Astrocyte of the spinal cord (primary cell): Measurements from ENCODE around the gene SHROOM2.

Experiments
- DNase-seq: peaks from one replicate; pipeline ENCODE4 v3.0.0; 2011; ENCODE audit warnings: low read depth, low spot score
- H3K4me3 ChIP-seq: 2 replicates; pipeline ENCODE4 v1.5.1; 2011; ENCODE audit warnings: low read depth, mild to moderate bottlenecking, low read length, moderate library complexity
- CTCF ChIP-seq: IDR thresholded peaks from 2 replicates; pipeline ENCODE4 v1.5.1; 2012; ENCODE audit warnings: low read depth, mild to moderate bottlenecking, low read length, inconsistent platforms
- in situ Hi-C: cut with HindIII; loops from 2 replicates; pipeline ENCODE4 v1.10.0; 2017; ENCODE audit warnings: low sequenced_read_pairs

Gene SHROOM2

GRCh38 chrX:9902656-9903055 lies 116.4 kb downstream of the SHROOM2 start:
- peak; percentile 18 for DNase-seq
- in situ Hi-C loops = no loop called here
- TF ChIP-seq CTCF = no peak
- H3K4me3 ChIP-seq = no peak overlapping the region

- in situ Hi-C loops = no loop called here
- no peak for TF ChIP-seq CTCF
- DNase-seq = peak; percentile 11
- H3K4me3 ChIP-seq = no peak overlapping the region
Measured at GRCh38 chrX:9903146-9903545, 116.9 kb downstream of the SHROOM2 start.

GRCh38 chrX:9905288-9905687 lies 119.1 kb downstream of the SHROOM2 start:
- TF ChIP-seq CTCF = no peak
- in situ Hi-C loops = no loop called here
- H3K4me3 ChIP-seq = no peak overlapping the region
- peak; percentile 72 for DNase-seq

- no peak for TF ChIP-seq CTCF
- in situ Hi-C loops = no loop called here
- H3K4me3 ChIP-seq = no peak overlapping the region
- DNase-seq = no peak
Measured at GRCh38 chrX:9905721-9906120, 119.5 kb downstream of the SHROOM2 start.

- no peak for DNase-seq
- no peak for TF ChIP-seq CTCF
- in situ Hi-C loops = no loop called here
- H3K4me3 ChIP-seq = no peak overlapping the region
Measured at GRCh38 chrX:9906919-9907318, 120.7 kb downstream of the SHROOM2 start.

- H3K4me3 ChIP-seq = no peak overlapping the region
- no peak for TF ChIP-seq CTCF
- in situ Hi-C loops = no loop called here
- peak; percentile 84 for DNase-seq
Measured at GRCh38 chrX:9907645-9908387, 121.6 kb downstream of the SHROOM2 start.
